ENCODE results near the gene ST3GAL3.

ST3GAL3 gene

DNA sequence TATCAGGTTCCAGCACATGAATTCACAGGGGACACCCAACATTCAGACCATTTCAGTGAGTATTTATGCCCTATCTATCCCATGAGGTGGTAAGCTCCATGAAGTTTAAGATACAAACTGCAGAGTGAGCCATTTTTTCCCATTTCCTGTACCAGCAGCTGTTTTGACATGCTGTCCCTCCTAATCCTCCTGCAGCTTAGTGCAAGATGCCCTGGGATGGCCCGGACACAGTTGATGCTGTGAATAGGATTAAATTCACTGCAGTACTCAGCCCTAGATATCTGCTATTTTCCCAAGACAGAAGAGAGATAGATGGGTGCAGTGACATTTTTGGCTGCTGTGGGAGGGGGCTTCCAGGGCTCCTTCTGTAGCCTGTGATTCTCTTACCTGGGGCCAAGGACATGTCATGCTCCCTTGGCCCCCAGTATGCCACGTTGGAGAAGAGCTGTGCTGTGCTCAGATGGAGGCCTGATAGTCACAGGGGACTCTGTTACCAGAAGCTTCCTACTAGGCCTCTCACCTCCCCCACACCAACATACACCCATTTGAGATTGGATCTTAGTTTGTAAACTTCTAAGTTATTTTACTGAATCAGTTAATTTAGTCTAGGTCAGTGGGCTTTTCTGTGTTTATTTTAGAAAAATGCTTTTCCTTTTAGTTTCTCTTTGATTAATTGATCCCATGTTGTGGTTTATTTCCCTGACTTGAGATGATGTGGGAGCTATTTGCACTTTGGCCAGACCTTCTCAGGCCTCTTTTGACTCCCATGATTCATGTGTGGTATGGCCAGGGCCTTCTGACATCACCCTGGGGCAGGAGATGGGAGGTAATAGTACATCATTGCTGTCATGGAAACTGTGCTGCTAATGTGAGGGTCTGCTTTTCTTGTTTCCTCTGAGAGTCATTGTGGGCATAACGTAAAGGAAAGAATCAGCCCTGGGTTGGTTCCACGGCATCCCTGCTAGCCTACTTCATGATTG lies 92.6 kb downstream of the ST3GAL3 start:
- TF ChIP-seq, protein P1, sequence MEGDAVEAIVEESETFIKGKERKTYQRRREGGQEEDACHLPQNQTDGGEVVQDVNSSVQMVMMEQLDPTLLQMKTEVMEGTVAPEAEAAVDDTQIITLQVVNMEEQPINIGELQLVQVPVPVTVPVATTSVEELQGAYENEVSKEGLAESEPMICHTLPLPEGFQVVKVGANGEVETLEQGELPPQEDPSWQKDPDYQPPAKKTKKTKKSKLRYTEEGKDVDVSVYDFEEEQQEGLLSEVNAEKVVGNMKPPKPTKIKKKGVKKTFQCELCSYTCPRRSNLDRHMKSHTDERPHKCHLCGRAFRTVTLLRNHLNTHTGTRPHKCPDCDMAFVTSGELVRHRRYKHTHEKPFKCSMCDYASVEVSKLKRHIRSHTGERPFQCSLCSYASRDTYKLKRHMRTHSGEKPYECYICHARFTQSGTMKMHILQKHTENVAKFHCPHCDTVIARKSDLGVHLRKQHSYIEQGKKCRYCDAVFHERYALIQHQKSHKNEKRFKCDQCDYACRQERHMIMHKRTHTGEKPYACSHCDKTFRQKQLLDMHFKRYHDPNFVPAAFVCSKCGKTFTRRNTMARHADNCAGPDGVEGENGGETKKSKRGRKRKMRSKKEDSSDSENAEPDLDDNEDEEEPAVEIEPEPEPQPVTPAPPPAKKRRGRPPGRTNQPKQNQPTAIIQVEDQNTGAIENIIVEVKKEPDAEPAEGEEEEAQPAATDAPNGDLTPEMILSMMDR (IDR thresholded peaks at IDR 0.05; ENCODE audit: borderline replicate concordance, extremely low read depth, low read length, poor library complexity, severe bottlenecking): no peak
- no peak for TF ChIP-seq EZH2 (IDR thresholded peaks at IDR 0.05; ENCODE audit: borderline replicate concordance, low read depth, low read length, severe bottlenecking)

DNA sequence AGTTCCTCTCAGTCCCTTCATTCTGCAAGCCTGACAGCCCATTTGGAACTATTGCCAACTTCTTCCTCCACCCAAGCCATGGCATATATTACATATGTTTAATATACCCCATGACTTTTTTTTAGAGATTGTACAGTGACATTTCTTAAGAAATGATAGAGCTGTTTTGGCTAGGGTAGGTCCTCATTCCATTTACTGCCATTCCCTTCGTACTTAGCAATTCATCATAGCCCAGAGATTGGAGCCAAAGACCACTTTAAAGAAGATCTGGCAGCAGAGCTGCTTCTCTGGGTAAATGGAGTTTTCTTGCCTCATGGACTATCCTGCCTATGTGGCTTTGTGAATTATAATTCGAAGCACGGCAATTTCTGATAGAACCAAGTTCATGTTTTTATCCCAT lies 93.4 kb downstream of the ST3GAL3 start:
- Histone ChIP-seq H2AFZ (ENCODE audit: low read depth, low read length) (no peak overlapping the region), H3K27me3 (ENCODE audit: insufficient read depth, low read length, poor library complexity) (no peaks in the 10 kb centered on the region), H3K36me3 (ENCODE audit: insufficient read depth, low read length) (peaks cover 8% of the 10 kb centered on the region), H3K27ac (ENCODE audit: low read length) (no peak overlapping the region), H3K4me2 (ENCODE audit: insufficient read depth, low read length) (no peak overlapping the region), H4K20me1 (ENCODE audit: insufficient read depth, low read length) (no peaks in the 10 kb centered on the region; the same call in 1 of the 2 replicates), H3K79me2 (ENCODE audit: insufficient read depth, low read length) (no peaks in the 10 kb centered on the region), H3K9ac (ENCODE audit: low read depth, low read length) (no peak overlapping the region), H3K4me3 (ENCODE audit: low read depth in 1 of 2, low read length in 2 of 2) (no peak overlapping the region), H3K9me3 (ENCODE audit: insufficient read depth, low read length, severe bottlenecking) (no peaks in the 10 kb centered on the region), H3K4me1 (ENCODE audit: insufficient read depth, low read length) (no peaks in the 10 kb centered on the region)
- no peak for TF ChIP-seq EZH2 (IDR thresholded peaks at IDR 0.05; ENCODE audit: borderline replicate concordance, low read depth, low read length, severe bottlenecking)
- TF ChIP-seq, protein P1 (IDR thresholded peaks at IDR 0.05; ENCODE audit: borderline replicate concordance, extremely low read depth, low read length, poor library complexity, severe bottlenecking): no peak
- DNase-seq (no peak), ATAC-seq (ENCODE audit: insufficient read depth, low read depth) (no peak)

More for the DNA sequence above, 92.6 kb downstream of the ST3GAL3 start:
- Histone ChIP-seq H3K27me3 (ENCODE audit: insufficient read depth, low read length, poor library complexity) (no peaks in the 10 kb centered on the region), H3K36me3 (ENCODE audit: insufficient read depth, low read length) (peaks cover 3% of the 10 kb centered on the region; the same call in 1 of the 2 replicates), H2AFZ (ENCODE audit: low read depth, low read length) (no peak overlapping the region), H3K9me3 (ENCODE audit: insufficient read depth, low read length, severe bottlenecking) (no peaks in the 10 kb centered on the region), H3K4me2 (ENCODE audit: insufficient read depth, low read length) (no peak overlapping the region), H3K27ac (ENCODE audit: low read length) (no peak overlapping the region), H3K4me3 (ENCODE audit: low read depth in 1 of 2, low read length in 2 of 2) (no peak overlapping the region), H4K20me1 (ENCODE audit: insufficient read depth, low read length) (no peaks in the 10 kb centered on the region; the same call in 1 of the 2 replicates), H3K4me1 (ENCODE audit: insufficient read depth, low read length) (no peaks in the 10 kb centered on the region), H3K79me2 (ENCODE audit: insufficient read depth, low read length) (no peaks in the 10 kb centered on the region), H3K9ac (ENCODE audit: low read depth, low read length) (no peak overlapping the region)
- no peak for DNase-seq
- ATAC-seq (ENCODE audit: insufficient read depth, low read depth): no peak

DNA sequence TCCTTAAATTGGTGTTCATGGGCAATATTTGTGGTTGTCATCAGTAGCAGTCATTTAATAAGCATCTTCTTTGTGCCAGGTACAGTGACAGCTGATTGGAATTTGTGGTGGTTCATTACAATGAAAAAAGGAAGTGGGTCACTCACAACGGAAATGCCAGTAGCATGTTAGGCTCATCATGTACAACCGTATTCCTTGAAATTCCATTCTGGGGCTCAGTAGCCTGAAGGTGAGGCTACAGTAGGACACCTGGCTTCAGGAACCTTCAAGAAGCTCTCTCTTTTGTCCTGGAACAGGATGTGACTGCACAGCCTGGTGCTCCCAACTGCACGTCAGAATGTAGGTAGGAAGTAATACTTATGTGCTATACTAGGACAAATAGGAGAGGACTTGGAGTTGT lies 93.9 kb downstream of the ST3GAL3 start:
- no peaks in the 10 kb centered on the region for H3K4me1 ChIP-seq (ENCODE audit: insufficient read depth, low read length)
- H3K4me3 ChIP-seq (ENCODE audit: low read depth in 1 of 2, low read length in 2 of 2): no peak overlapping the region
- H4K20me1 ChIP-seq (ENCODE audit: insufficient read depth, low read length): no peaks in the 10 kb centered on the region; the same call in 1 of the 2 replicates
- ATAC-seq (ENCODE audit: insufficient read depth, low read depth) (no peak), DNase-seq (no peak)
- no peaks in the 10 kb centered on the region for H3K27me3 ChIP-seq (ENCODE audit: insufficient read depth, low read length, poor library complexity)
- no peak overlapping the region for H2AFZ ChIP-seq (ENCODE audit: low read depth, low read length)
- H3K9me3 ChIP-seq (ENCODE audit: insufficient read depth, low read length, severe bottlenecking): no peaks in the 10 kb centered on the region
- no peak overlapping the region for H3K9ac ChIP-seq (ENCODE audit: low read depth, low read length)
- TF ChIP-seq EZH2 (IDR thresholded peaks at IDR 0.05; ENCODE audit: borderline replicate concordance, low read depth, low read length, severe bottlenecking): no peak
- TF ChIP-seq, protein P1 (IDR thresholded peaks at IDR 0.05; ENCODE audit: borderline replicate concordance, extremely low read depth, low read length, poor library complexity, severe bottlenecking): no peak
- no peaks in the 10 kb centered on the region for H3K79me2 ChIP-seq (ENCODE audit: insufficient read depth, low read length)
- peaks cover 9% of the 10 kb centered on the region for H3K36me3 ChIP-seq (ENCODE audit: insufficient read depth, low read length)
- no peak overlapping the region for H3K27ac ChIP-seq (ENCODE audit: low read length)
- H3K4me2 ChIP-seq (ENCODE audit: insufficient read depth, low read length): no peak overlapping the region

All from DND-41 (cell line).